Measurements from ENCODE around the gene PTPRT.

- TF ChIP-seq ZBTB25 (CRISPR knock-in tag; IDR thresholded peaks at IDR 0.05) (no peak), POLR2AphosphoS5 (IDR thresholded peaks at IDR 0.05; ENCODE audit: low read depth, low read length) (no peak), NR3C1 (CRISPR knock-in tag; IDR thresholded peaks at IDR 0.05) (no peak), GATAD2A (CRISPR knock-in tag; IDR thresholded peaks at IDR 0.05) (no peak)
These were observed 208.5 kb downstream of the PTPRT start for GRCh38 chr20:42981253-42981652.
